HG02943 (cell line): ENCODE results near the gene ANXA5.
"Not testable (repeated sequence)": the region's sequence is repeated elsewhere in the genome, so short reads cannot be mapped to it uniquely, and the experiment has no call there.

ENCODE experiments used
- ATAC-seq: cut with Tn5 transposase; IDR thresholded peaks from one replicate; pipeline ENCODE4 v1.9.1; 2021; ENCODE audit warnings: mild to moderate bottlenecking, low read depth, moderate library complexity; ENCODE audit not compliant: unreplicated experiment

The ANXA5 gene

GRCh38 chr4:121680571-121680970, 16.2 kb downstream of the ANXA5 start:
- no peak for ATAC-seq

GRCh38 chr4:121679951-121680350, 16.8 kb downstream of the ANXA5 start:
- no peak for ATAC-seq

GRCh38 chr4:121679267-121679666, 17.5 kb downstream of the ANXA5 start:
- no peak for ATAC-seq

- no peak for ATAC-seq
These were observed 19.3 kb downstream of the ANXA5 start for GRCh38 chr4:121677524-121677923.

- no peak for ATAC-seq
These were observed 20.3 kb downstream of the ANXA5 start for GRCh38 chr4:121676345-121677075.

- ATAC-seq = no peak
These were observed 21.1 kb downstream of the ANXA5 start for GRCh38 chr4:121675715-121676114.

GRCh38 chr4:121674696-121675095, 22.1 kb downstream of the ANXA5 start:
- no peak for ATAC-seq

- ATAC-seq = no peak
These were observed 22.6 kb downstream of the ANXA5 start for GRCh38 chr4:121674191-121674590.

- no peak for ATAC-seq
These were observed 27.6 kb downstream of the ANXA5 start for GRCh38 chr4:121669163-121669550.

- no peak for ATAC-seq
These were observed 28.2 kb downstream of the ANXA5 start for GRCh38 chr4:121668368-121669162.

- no peak for ATAC-seq
These were observed 30.6 kb downstream of the ANXA5 start for GRCh38 chr4:121666091-121666679.

GRCh38 chr4:121665371-121665770, 31.4 kb downstream of the ANXA5 start:
- no peak for ATAC-seq

GRCh38 chr4:121662225-121662624, 34.6 kb downstream of the ANXA5 start:
- no peak for ATAC-seq

- ATAC-seq = not testable (repeated sequence)
These were observed 36.4 kb downstream of the ANXA5 start for GRCh38 chr4:121660175-121660933.

- no peak for ATAC-seq
These were observed 38.7 kb downstream of the ANXA5 start for GRCh38 chr4:121658125-121658524.

- no peak for ATAC-seq
These were observed 40.5 kb downstream of the ANXA5 start for GRCh38 chr4:121656269-121656641.

- ATAC-seq = no peak
These were observed 41.2 kb downstream of the ANXA5 start for GRCh38 chr4:121655320-121656268.

GRCh38 chr4:121654738-121655137, 42.0 kb downstream of the ANXA5 start:
- peak; percentile 82 for ATAC-seq

GRCh38 chr4:121653986-121654385, 42.8 kb downstream of the ANXA5 start:
- ATAC-seq = no peak

- no peak for ATAC-seq
These were observed 43.6 kb downstream of the ANXA5 start for GRCh38 chr4:121653214-121653613.
